Left lobe of liver (tissue), 1 donor: ENCODE data around the gene PHOSPHO2. TPM values are rescaled to one million over a fixed set of nuclear protein-coding genes. Genes with fewer than 3 reads are reported as not detected.

ENCODE experiments used
- total RNA-seq: library from RNA; stranded (reverse); gene quantifications from one replicate; pipeline ENCODE4 v1.2.1, GENCODE V29; 2021
- donor health status: DM: no; HTN: yes; CAD: no.

The PHOSPHO2 gene
- total RNA-seq, 1 donor from 2014 or later: 2.1 TPM

Other genes with a start within 250 kb of the PHOSPHO2 start
- gene BBS5, start 215.0 kb upstream of the PHOSPHO2 start, total RNA-seq: 1.8 TPM
- gene KLHL41, start 184.8 kb upstream of the PHOSPHO2 start, total RNA-seq: 0.18 TPM
- gene FASTKD1, start 120.6 kb upstream of the PHOSPHO2 start, total RNA-seq: 10.6 TPM
- 23.0 TPM for gene PPIG, start 110.1 kb upstream of the PHOSPHO2 start, total RNA-seq
- not detected for gene CFAP210, start 64 bp upstream of the PHOSPHO2 start, total RNA-seq
- 6.5 TPM for gene KLHL23, start 39.4 kb downstream of the PHOSPHO2 start, total RNA-seq
- 21.4 TPM for gene SSB, start 104.4 kb downstream of the PHOSPHO2 start, total RNA-seq
- gene METTL5, start 130.4 kb downstream of the PHOSPHO2 start, total RNA-seq: 15.2 TPM
- 27.6 TPM for gene UBR3, start 133.0 kb downstream of the PHOSPHO2 start, total RNA-seq